Fibroblast of lung (primary cell): ENCODE results near the gene MEIOSIN. TPM values are rescaled to one million over a fixed set of nuclear protein-coding genes. Genes with fewer than 3 reads are reported as not detected.

Experiments
- DNase-seq, 2 donors: peaks; one replicate each; pipeline versions ENCODE4 v3.0.0 to v3.0.0-alpha.2; 2010; ENCODE audit warnings: low read depth in 2 of 2
- H2AFZ ChIP-seq: 2 replicates; pipeline ENCODE4 v1.5.1; 2012; ENCODE audit warnings: low read length, control low read depth, inconsistent platforms
- H3K27ac ChIP-seq: 2 replicates; pipeline ENCODE4 v1.5.1; 2011; ENCODE audit warnings: low read length, control low read depth; ENCODE audit not compliant: insufficient read depth
- H3K27me3 ChIP-seq: 2 replicates; pipeline ENCODE4 v1.5.1; 2011; ENCODE audit warnings: mild to moderate bottlenecking, low read length; ENCODE audit not compliant: control insufficient read depth, insufficient read depth
- H3K36me3 ChIP-seq: 2 replicates; pipeline ENCODE4 v1.5.1; 2011; ENCODE audit warnings: low read length; ENCODE audit not compliant: control insufficient read depth, insufficient read depth
- H3K4me1 ChIP-seq: 2 replicates; pipeline ENCODE4 v1.5.1; 2011; ENCODE audit warnings: low read length; ENCODE audit not compliant: control insufficient read depth, insufficient read depth; ENCODE audit errors: extremely low read depth
- H3K4me2 ChIP-seq: 2 replicates; pipeline ENCODE4 v1.5.1; 2011; ENCODE audit warnings: low read length, control low read depth; ENCODE audit not compliant: insufficient read depth; ENCODE audit errors: extremely low read depth
- H3K4me3 ChIP-seq, 4 experiments: fragments of 200-600 bp in 1 of 4; sonication (generic) in 1 of 4; replicated peaks in 1 of 4; 2 replicates each; pipeline ENCODE4 v1.5.1; 2011 to 2016; ENCODE audit warnings: low read length in 4 of 4, low read depth in 3 of 4, mild to moderate bottlenecking in 3 of 4, control low read depth in 2 of 4, inconsistent platforms in 1 of 4, mixed read lengths in 1 of 4; ENCODE audit not compliant: insufficient read depth in 1 of 4; ENCODE audit errors: control extremely low read depth in 1 of 4
- H3K79me2 ChIP-seq: 2 replicates; pipeline ENCODE4 v1.5.1; 2012; ENCODE audit warnings: mild to moderate bottlenecking, low read length, inconsistent platforms; ENCODE audit not compliant: control insufficient read depth, insufficient read depth
- H3K9ac ChIP-seq: 2 replicates; pipeline ENCODE4 v1.5.1; 2011; ENCODE audit warnings: mild to moderate bottlenecking, low read length, control low read depth; ENCODE audit not compliant: insufficient read depth
- H3K9me3 ChIP-seq: 2 replicates; pipeline ENCODE4 v1.5.1; 2012; ENCODE audit warnings: low read depth, low read length; ENCODE audit not compliant: control insufficient read depth, insufficient read depth
- H4K20me1 ChIP-seq: 2 replicates; pipeline ENCODE4 v1.5.1; 2011; ENCODE audit warnings: low read length; ENCODE audit not compliant: control insufficient read depth, insufficient read depth; ENCODE audit errors: extremely low read depth
- CTCF ChIP-seq, 2 donors: IDR thresholded peaks in 1 of 2; conservative IDR thresholded peaks in 1 of 2; 1 replicate in 1 of 2; 2 replicates in 1 of 2; pipeline ENCODE4 v1.5.1; 2011 to 2012; ENCODE audit warnings: low read length in 2 of 2, control low read depth in 1 of 2, inconsistent platforms in 1 of 2, low read depth in 1 of 2, mild to moderate bottlenecking in 1 of 2
- EZH2 ChIP-seq: IDR thresholded peaks from 2 replicates; pipeline ENCODE4 v1.5.1; 2012; ENCODE audit warnings: low read length, control low read depth, mild to moderate bottlenecking; ENCODE audit errors: missing control alignments
- polyA plus RNA-seq, 2 donors: library from polyadenylated mRNA; depleted of rRNA in 1 of 2; stranded (reverse) in 1 of 2; unstranded in 1 of 2; fragments of >200 nt; gene quantifications; 2 replicates each; pipeline ENCODE4 v1.2.1, GENCODE V29; 2011 to 2012; ENCODE audit warnings: missing spikeins in 1 of 2
- total RNA-seq: library from RNA; depleted of rRNA; stranded (reverse); fragments of >200 nt; gene quantifications from 2 replicates; pipeline ENCODE4 v1.2.1, GENCODE V29; 2014

The MEIOSIN gene
- total and polyA plus RNA-seq, 2 donors (not counting 1 experiment from before 2014, with no cell fraction given) = not detected

GRCh38 chr19:45757695-45758094 lies 24.5 kb downstream of the MEIOSIN start:
- no peaks in the 10 kb centered on the region for H3K27me3 ChIP-seq
- DNase-seq = no peak
- H3K9ac ChIP-seq = no peak overlapping the region
- no peaks in the 10 kb centered on the region for H4K20me1 ChIP-seq
- H3K36me3 ChIP-seq = no peaks in the 10 kb centered on the region
- no peaks in the 10 kb centered on the region for H3K4me1 ChIP-seq
- H3K4me3 ChIP-seq = no peak overlapping the region
- no peak overlapping the region for H3K27ac ChIP-seq
- H3K79me2 ChIP-seq = no peaks in the 10 kb centered on the region
- H3K4me2 ChIP-seq = no peak overlapping the region
- H3K9me3 ChIP-seq = no peaks in the 10 kb centered on the region
- no peak overlapping the region for H2AFZ ChIP-seq
- no peak for TF ChIP-seq CTCF (conservative IDR thresholded peaks at IDR 0.05 in 1 of 2, IDR thresholded peaks at IDR 0.05 in 1 of 2; ENCODE audit: low read depth in 1 of 2, low read length in 2 of 2)
- TF ChIP-seq EZH2 = no peak

- no peaks in the 10 kb centered on the region for H3K36me3 ChIP-seq
- H3K4me2 ChIP-seq = no peak overlapping the region
- H3K27ac ChIP-seq = no peak overlapping the region
- no peak overlapping the region for H2AFZ ChIP-seq
- no peaks in the 10 kb centered on the region for H4K20me1 ChIP-seq
- H3K9me3 ChIP-seq = no peaks in the 10 kb centered on the region
- no peak for TF ChIP-seq CTCF (conservative IDR thresholded peaks at IDR 0.05 in 1 of 2, IDR thresholded peaks at IDR 0.05 in 1 of 2; ENCODE audit: low read depth in 1 of 2, low read length in 2 of 2)
- TF ChIP-seq EZH2 = no peak
- H3K4me1 ChIP-seq = no peaks in the 10 kb centered on the region
- no peak overlapping the region for H3K9ac ChIP-seq
- no peaks in the 10 kb centered on the region for H3K79me2 ChIP-seq
- H3K27me3 ChIP-seq = no peaks in the 10 kb centered on the region
- DNase-seq = no peak
- no peak overlapping the region for H3K4me3 ChIP-seq
These were observed 25.7 kb downstream of the MEIOSIN start for GRCh38 chr19:45758921-45759320.

- Histone ChIP-seq H4K20me1 (no peaks in the 10 kb centered on the region), H3K36me3 (peaks cover 2% of the 10 kb centered on the region), H3K9ac (no peak overlapping the region), H3K4me2 (no peak overlapping the region), H3K4me1 (peaks cover 15% of the 10 kb centered on the region), H3K79me2 (peaks cover 4% of the 10 kb centered on the region), H3K4me3 (no peak overlapping the region), H3K9me3 (no peaks in the 10 kb centered on the region), H3K27ac (no peak overlapping the region), H2AFZ (no peak overlapping the region), H3K27me3 (no peaks in the 10 kb centered on the region)
- no peak for TF ChIP-seq CTCF (conservative IDR thresholded peaks at IDR 0.05 in 1 of 2, IDR thresholded peaks at IDR 0.05 in 1 of 2; ENCODE audit: low read depth in 1 of 2, low read length in 2 of 2)
- DNase-seq = no peak
These were observed 28.5 kb downstream of the MEIOSIN start for GRCh38 chr19:45761714-45762113.
